Stimulated activated CD4-positive, alpha-beta T cell treated with anti-CD3 and anti-CD28 coated beads, Interleukin-1b, Interleukin-23, amount 100 ng/mL, for 4 hours (primary cell): ENCODE results near the gene LDLRAD4.

ENCODE experiments used
- DNase-seq, 2 donors: peaks; one replicate each; pipeline ENCODE4 v3.0.0-alpha.2; 2020; ENCODE audit warnings: low read depth in 2 of 2

Gene LDLRAD4

DNA sequence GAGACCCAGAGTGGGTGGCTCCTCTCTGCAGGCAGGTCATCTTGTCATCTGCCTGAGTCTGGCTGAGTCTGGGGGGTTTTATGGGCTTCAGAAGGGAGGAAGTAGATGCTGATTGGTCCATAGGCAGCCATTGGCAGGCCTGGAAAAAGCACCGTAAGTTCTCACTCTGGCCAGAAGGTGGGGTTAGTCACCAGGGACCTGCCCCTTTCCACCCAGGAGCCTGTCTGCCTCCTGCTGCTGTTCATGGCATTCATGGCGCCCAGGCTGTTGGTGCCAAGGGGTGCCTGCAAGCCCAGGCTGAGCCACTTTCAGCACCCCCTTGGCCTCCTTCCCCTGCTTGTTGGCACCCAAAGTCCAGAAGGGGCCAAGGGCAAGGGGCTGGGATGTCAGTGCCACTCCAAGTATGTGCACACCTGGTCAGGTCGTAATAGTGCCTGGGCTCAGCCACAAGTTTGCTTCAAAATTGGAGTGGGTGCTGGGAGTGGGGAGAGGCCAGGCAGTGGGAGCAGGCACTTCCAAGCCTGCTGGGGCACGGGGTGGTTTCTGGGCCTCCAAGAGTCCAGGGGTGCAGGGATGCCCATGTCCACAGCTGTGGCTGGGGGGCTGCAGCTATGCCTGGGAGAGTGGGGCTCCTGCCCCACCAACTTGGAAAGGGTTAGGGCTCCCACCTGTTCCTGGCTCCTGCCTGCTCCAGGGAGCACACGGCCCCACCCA, 329.7 kb downstream of the LDLRAD4 start:
- DNase-seq: no peak

DNA sequence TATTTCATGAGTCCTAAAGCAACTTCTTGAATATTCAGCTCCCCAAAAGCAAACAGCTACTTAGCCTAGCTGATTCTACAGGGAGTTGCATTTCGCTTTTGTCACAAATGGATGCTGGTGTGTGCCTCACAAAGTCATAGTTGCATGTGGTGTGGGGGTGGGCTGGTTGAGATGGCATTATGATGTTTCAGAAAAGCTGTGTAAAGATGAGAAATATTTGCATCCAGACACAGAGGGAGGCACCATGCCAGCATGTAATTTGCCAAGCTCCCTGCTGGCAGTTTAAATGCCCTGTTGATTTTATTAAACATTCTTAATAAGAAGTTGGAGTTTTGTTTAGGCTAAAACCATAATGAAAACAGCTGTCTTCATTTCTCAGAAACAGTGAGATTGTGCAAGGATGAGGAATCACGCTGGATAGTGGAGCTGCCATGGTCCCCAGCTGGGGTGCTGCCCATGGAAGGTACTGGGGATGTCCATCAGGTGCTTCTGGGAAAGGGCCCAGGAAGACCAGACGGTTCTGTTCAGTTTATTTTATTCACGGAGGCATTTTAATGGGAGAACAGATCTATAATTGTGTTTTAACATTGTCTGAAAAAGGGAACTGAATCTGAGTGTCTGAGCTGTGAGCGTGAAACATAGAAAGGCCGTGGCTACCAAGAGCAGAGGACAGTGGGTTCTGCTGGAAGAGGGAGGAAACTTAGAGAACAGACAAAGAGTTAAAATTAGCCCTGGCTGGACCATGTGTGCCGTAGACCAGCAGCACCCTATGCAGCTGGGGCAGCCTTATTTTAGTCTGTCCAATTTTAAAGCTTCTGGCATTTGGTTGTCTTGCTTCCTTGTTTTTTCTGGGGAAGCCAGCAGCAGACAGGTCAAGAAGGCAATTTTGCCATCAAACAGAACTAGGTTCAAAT, 330.7 kb downstream of the LDLRAD4 start:
- no peak for DNase-seq

DNA sequence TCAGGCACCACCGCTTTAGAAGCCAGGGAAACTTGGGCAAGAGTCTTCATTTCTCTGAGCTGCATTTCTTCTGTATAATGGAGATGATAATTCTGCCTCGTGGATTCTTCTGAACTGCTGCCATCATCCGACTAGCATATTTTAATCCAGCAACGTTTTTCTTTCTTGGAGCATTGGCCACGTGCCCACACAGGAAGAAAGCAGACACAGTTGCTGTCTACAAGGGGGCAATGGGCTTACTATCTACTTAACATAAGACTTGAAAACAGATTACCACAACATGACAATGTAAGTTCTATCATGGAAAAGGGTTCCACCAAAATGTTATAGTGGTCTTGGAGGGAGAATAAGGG, 331.3 kb downstream of the LDLRAD4 start:
- no peak for DNase-seq

DNA sequence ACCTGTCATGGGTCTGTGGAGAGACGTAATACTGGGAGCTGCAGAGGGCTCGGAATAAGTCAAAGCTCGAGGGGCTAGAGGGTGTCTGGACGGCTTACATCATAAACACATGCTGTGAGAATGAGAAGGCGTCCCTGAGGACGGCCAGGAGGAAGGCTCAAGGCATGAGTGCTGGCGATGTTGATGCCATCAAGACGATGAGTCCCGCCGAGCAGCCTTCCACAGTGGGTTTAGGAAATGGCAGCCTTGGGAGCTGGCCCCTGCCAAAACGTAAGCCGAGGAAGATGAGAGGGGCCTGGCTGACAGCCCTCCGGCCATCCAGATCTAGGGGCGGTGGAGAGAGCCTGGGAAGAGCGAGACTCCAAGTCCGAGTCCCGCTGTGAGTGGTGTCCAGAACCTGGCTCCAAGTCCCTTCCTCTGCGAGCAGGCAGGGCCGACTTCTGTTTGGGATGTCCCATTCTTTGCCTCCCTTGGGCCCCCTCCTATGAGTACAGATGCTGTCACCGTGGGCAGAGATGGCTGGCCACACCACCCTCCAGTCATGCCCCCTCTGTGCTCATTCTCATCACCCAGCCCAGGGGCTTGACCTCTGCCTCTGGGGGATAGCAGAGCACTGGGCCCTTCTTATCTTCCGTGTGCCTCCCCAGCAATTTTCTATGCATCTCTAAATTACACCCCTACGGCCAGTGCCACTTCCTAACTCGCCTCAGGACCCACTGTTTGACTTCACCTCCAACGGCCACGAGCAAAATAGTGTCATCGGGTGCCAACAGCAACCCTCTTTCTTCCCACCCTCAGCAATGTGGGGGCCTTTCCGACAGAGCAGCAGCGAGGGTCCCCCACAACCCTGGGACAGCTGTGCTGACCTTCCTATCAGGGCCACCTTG, 332.1 kb downstream of the LDLRAD4 start:
- no peak for DNase-seq

DNA sequence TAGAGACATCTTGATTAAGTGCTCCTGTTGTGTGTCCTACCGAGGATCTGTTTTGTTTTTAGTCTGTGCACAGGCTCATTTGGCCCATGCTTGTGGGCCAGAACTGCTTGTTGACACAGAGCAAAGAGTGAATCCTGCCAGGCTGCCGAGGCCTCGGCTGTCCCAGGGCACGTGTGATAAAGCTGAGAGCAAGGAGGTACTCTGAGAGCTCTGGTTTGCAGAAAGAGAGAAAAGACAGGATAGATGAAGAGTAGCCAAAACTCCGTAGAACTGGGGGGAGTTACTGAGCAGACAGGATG, 332.7 kb downstream of the LDLRAD4 start:
- no peak for DNase-seq

DNA sequence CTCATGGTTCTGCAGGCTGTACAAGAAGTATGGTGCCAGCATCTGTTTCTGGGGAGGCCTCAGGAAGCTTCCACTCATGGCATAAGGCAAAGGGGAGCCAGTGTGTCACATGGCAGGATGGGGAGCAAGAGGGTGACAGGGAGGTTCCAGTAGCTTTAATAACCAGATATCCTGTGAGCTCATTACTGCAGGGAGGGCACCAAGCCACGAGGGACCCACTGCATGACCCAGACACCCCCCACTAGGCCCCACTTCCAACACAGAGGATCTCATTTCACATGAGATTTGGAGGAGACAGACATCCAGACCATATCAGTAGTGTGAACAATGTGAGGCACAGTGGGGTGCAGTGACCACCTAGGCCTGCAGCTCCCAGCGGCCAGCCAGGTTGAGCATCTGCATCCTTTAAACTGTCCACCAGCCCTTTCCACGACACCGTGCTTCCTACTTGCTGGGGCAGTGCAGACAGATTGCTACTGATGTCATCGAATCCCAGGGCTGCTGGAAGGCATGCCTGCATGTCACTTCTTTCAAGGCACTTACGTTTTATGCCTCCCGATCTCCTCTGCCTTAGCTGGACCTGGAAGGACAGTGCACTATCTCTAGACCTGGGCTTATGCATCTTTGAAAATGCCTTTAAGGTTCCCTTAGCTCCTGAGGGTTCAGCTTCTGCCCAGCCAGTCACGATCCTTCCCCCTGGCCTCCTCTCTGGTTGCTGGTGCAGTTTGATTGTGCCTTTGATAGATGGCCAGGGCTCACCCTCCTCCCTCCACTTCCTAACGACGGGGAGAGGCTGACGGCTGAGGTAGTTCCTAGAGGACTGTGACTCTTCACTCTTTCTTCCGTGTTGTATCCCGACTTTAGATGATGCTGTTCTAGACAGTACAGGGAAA, 333.5 kb downstream of the LDLRAD4 start:
- DNase-seq: no peak

DNA sequence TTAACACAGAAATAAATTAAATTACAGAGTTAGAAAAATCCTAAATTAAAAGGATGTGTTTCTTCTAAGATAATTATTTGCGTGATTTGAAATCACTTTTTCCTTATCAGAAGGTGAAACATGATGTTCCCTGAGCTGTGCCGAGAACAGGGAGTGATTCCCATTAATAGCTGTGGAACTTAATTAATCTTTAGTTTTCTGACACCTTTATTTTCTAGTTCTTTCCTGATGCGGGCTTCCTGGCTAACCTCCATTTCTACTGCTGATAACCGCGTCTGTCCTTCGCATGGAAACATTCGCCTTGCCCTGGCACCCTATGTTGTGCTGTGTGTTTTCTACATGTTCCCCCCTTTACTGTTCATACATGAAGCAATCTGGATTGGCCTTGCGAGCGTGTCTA, 334.9 kb downstream of the LDLRAD4 start:
- no peak for DNase-seq

DNA sequence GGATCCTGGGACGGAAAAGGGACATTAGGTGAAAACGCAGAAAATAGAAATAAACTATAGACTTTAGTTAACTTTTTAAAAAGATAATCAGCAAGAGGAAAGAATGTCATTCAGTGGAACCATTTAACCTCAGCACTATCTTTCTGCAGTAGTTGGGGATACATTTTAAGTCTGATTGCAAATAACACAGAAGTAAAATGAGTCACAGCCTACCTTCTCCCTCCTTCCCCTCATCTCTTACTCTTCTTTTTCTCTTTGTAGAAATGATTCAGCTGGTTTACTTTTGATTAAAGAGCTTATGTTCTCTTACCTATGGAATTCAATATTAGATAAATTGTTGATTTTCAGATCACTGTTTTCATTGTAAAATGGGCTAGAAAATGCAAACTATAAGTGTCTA, 336.6 kb downstream of the LDLRAD4 start:
- no peak for DNase-seq

DNA sequence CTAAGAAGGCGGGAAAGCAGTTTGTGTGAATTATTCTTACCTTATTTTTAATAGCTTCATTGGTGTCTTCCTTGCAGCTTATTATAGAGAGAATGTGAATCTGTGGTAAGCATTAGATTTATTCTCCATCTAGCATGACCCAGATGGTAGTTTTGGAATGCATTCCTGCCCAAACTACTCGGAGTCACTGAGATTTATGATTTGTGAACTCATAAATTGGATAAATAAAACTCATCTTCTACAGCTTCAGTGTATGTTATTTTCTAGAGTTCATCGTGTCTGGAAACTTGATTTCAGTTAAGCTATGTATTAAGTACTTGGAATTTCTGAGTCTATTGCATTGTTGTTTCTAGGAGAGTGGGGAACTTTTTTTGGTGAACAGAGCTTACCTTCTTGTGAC, 337.3 kb downstream of the LDLRAD4 start:
- DNase-seq: no peak

DNA sequence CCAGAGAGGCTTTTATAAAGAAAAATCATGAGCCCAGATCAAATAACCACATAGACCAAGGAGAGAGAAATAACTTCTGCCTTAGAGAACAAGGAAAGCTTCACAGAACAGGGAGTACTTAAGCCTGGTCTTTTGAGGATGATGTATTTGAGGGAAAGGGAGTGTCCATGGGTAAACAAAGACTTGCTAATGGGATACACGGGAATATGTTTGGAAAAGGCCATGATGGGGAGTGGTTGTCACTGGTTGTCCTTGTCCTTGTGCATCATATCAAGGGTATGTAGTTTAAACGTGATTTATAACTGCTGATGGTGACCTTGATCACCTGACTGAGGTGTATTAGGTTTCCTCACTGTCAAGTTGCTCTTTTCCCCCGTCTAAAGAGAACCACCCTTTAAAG, 337.9 kb downstream of the LDLRAD4 start:
- no peak for DNase-seq

DNA sequence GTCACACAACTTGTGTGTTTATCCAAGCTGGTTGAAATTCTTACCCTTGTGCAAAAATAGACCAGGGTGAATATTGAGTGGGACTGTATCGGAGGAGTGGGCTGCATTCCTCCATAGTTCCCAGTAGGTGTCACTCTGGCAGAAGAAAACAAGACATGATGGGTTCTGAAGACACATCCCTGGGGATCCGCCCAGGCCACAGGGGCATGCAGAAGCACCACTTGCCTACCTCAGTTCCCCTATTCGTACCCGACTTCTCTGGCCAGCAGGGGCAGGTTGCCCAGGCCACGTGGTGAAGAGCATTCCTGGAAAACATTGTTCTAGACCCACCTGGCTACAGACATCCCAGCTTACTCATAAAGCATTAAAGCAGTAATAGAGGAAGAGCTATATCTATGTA, 339.6 kb downstream of the LDLRAD4 start:
- DNase-seq: peak; percentile 17 to 20

DNA sequence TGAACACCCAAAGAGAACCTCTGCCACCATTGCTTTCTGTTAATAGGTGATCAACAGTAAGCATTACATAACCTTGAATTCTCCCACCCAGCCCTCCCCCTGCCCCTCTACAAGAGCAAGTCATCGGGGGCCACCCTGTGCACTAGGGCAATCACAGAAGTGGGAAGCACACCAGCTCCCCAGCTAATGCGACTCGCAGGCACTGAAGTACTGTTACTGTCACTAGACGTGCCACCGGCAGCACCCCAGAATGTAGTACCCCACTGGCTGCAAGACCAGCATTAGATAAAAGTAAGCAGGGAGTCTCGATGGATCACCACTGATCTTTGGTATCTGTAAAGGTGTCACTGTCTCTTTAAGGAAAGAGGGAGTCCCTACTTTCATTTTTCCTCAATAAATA, 340.2 kb downstream of the LDLRAD4 start:
- DNase-seq: no peak

DNA sequence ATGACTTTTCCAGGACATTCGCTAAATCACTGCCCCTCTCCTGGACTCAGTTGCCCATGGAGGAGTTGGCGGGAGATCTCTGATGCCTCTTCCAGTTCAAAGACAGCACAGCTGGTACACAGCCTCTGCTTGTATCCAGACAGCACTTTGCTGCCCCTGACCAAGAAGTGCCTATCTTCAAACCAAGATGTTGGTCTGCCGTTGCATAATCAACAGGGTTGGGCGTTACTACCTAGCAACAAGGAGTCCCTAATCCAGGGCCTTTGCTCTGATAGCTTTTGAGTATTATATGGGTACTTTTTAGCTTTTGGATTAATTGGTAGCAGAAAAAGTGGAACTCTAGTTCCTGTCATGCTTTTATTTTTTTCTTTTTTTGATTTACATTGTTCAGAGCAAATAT, 341.2 kb downstream of the LDLRAD4 start:
- no peak for DNase-seq

DNA sequence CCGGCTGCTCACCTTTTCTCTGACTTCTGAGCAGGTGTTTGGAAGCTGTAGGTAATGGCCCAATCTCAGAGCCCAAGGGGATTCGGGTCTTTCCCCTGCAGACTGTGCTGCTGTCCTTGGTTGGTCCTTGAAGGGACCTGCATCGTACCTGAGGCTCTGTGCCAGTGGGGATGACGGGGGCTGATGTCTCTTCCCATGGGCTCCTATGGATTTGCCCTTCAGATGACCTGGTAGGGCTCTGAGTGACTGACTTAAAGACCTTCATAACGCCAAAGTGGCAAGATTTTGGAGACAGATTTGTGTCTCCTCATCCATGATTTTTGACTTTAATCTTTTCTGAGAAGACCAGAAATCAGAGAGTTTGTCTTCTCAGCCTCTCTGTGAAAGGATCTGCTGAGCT, 341.7 kb downstream of the LDLRAD4 start:
- no peak for DNase-seq

DNA sequence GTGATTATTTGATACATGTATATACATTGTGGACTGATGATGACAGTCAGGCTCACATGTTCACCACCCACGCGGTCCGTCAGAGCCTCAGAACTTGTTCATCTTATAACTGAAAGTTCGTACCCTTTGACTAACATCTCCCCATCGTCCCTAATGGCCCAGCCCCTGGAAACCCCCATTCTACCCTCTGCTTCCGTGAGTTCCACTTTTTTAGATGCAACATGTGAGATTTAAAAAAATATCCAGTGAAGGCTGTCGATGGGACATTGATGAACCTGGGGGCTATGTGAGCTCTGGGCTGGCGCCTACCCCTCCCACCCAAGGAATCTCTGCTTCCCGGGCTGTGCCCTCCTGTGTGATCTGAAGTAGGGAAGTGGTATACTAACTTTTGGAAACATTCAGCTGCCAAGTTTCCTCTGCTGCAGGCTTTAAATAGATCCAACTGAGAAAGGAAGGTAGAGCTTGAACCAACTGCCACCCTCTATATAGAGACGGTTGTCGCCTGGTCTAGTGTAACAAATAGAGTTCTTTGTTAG, 344.0 kb downstream of the LDLRAD4 start:
- DNase-seq: peak; percentile 61 to 75

DNA sequence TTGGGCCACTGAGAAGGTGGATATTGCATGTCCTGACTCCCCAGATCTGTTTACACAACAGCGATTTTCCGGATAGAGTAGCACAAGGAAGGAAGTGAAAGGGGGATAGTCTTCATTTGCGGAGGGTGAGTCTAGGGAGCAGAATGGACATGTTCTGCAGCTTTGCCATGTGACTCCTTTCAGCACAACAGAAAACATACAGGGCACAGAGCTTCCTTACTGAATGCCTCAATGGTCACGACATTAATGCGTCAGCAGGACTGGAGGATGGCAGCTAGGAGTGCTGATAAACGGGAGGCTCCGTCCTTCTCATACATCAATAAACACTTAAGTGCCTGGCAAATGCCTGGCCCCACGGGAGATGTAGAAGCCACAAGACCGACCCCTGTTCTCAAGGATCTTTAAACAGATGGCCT, 344.8 kb downstream of the LDLRAD4 start:
- no peak for DNase-seq

DNA sequence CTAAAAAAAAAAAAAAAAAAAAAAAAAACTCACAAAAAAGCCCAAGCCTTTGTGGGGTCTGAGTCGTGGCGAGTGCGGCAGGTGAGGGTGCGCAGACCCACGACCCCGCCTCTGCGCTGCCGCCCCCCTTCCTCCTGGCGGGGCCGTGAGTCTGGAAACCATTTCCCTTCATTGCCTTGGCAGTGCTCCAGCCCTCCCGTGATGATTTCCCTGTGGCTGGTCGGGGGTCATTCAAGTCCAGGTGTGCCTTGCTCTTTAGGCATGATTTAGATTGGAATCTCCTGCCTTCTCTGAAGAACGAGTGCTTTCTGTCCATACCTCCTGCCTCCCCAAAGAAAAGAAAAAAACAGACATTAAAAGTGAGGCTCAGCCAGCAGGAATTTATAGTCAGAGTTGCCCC, 346.0 kb downstream of the LDLRAD4 start:
- no peak for DNase-seq

DNA sequence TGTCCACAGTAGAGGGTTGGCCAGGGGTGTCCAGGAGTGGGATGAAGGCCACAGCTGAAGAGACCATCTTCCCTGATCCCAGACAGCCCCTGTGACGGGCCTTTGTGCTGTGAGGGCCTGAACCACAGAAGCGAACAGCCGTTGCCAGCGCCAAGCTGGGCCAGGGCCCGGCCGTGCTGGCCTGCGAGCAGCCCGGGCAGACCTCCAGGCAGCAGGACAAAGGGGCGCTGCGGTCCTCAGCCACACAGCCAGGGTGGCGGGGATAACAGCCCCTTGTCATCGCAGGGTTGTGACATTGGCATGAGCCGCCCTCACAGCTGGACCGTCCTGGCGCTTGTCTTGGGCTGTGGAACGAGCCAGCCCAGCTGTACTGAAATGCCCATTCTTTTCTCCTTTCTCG, 346.7 kb downstream of the LDLRAD4 start:
- no peak for DNase-seq

DNA sequence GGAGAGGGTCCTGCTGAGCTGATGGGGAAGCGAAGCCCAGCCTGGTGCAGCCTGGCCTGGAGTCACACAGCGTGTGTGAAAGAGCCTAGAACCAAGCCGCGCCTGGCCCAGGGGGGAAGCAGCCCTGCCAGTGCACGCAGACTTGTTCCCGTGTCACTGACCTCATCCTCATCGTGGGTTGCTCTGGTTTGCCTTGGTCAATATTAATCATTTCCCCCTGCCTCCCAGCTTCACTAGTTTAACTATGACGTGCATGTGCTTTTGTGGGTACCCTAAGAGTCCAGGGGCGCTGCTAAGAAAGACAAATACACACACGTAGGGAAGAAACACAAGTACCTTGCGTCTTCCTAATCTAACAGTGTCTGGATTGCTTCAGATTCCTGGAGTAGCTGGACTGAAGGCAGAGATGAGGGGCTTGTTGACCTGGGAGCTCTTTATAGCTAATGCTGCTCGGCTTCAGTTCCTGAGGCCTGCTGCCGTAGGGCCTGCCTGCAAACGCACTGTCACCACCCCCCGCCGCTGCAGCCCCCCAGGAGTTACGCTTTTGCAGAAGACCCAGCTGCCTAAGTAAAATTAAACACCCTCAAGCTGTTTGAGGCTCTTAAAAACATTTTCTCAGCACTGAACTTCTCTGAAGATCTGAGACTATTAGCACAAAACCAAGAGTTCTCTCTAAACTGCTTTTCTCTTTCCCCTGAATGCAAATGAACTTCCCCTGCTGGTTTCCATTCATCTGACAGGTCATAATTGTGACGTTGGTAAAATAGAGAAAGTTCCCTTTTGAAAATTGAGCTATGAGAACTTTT, 348.6 kb downstream of the LDLRAD4 start:
- no peak for DNase-seq
